ENCODE measurements around the gene LMF2.
"Not testable (repeated sequence)": the region's sequence is repeated elsewhere in the genome, so short reads cannot be mapped to it uniquely, and the experiment has no call there.

The LMF2 gene

DNA sequence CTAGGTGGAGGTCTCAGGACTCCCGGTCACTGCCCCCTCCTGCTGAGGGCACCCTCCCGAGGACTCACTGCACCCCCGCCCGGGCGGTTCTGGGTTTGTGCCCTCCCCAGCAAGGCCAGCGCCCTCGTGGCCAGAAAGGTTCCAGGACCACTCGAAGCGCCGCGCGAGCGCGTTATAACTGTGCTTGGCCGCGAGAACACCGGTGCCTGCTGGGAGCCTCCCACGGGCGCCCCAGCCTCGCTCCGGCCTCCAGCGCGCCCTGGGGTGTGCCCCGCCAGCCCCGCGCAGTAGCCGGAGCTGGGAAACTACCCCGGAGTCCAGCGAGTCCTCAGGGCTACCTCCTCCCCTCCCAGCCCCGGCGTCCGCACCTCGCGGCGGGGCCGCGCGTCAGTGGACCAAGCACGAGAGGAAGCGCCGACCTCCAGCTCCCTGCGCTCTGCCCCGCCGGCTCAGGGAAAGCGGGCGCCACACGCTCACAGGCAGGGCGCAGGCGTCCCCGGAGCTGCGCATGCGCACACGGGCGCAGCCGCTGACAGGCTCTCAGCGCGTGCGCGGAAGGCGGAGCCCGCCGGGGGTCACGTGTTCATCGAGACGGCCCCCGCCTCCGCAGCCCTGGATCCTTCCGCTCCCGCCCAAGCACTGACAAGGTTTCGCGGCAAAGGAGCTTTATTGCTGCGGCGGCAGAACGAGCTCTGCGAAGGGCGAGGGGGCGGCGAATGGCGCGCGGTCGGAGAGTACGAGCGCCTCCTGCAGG lies 17.8 kb upstream of the LMF2 start, which contains the start of gene SCO2:
Gene SCO2 (minus strand): TSS at position 495 of the 754 bp plus-strand sequence. CDS start 1,187 bp downstream, outside the sequence.
- DNase-seq (ENCODE audit: low read depth) = peak; percentile 93
- H3K4me3 ChIP-seq (ENCODE audit: low read depth, low read length) = peak within 1 kb of the TSS; percentile 87

DNA sequence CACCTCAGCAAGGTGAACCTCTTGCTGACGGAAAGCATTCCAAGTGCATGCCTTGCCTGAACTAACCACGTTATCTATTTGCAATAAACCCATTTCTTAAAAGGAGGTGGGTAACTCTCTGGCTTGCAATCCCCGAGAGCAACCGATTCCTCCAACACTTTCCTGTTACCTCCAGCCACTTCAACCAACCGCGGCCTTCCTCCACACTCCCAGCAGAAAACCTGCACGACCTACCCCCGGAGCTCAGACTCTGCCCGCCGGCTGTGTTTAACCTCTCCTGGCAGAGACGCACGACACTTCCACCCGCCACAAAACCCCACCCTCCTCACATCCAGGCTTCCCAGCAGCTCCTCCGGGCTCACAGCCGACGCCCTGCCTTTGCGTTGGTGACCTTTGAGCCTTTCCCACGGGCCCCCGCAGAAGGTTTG lies 17.2 kb upstream of the LMF2 start:
- peak overlapping the region; percentile 87 for H3K4me3 ChIP-seq (ENCODE audit: low read depth, low read length)
- DNase-seq (ENCODE audit: low read depth) = no peak

DNA sequence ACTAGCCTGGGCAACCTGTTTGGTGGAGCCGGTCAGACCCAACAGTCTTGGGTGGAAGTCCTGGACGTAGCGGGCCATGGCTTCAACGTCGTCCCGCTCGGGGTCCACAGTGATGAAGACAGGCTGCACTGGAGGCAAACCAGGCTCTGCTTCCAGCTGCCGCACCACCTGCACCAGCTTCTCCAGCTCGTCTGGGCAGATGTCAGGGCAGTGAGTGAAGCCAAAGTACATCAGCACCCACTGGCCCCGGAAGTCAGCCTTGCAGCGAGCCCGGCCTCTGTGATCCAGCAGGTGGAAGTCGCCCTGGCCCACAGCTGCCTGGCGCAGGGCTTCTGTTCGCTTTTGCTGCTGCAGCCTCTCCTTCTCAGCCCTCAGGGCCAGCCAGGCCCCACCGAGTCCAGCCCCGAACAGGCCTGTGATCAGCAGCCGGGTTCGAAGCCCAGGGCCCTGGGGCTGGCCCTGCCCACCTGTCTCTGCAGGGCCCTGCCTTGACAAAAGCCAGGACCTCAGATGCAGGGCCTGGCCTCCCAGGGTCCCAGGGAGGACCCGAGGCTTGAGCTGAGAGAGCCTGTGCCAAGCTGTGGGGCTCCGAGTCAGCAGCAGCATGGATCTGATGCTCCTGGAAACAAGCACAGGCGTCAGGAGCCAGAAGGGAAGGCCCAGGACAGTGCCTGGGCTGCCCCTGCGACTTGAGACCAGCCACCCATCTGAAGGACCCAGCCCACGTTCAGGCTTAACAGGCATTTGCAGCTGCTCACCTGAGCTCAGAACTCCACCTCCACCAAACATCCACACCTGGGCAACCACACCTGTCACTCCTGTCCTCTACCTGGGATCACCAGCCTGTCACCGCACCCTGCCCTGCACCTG lies 16.5 kb upstream of the LMF2 start:
- H3K4me3 ChIP-seq (ENCODE audit: low read depth, low read length) = peak overlapping the region; percentile 87
- no peak for DNase-seq (ENCODE audit: low read depth)

DNA sequence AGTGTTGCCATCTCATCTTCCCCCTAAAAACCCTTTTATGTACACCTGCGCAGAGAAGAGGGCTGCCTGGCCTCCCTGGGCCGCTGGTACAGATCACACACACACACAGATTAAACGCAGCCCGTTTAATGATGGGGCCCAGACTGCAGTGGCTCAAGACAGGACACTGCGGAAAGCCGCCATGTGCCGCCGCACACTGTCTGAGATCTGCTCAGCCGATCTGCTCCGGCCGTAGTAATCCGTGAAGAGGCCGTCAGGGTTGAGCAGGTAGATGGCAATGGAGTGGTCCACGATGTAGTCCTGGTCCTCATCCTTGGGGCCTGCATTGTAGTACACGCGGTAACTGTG lies 15.9 kb upstream of the LMF2 start:
- no peak for DNase-seq (ENCODE audit: low read depth)
- no peak overlapping the region for H3K4me3 ChIP-seq (ENCODE audit: low read depth, low read length)

DNA sequence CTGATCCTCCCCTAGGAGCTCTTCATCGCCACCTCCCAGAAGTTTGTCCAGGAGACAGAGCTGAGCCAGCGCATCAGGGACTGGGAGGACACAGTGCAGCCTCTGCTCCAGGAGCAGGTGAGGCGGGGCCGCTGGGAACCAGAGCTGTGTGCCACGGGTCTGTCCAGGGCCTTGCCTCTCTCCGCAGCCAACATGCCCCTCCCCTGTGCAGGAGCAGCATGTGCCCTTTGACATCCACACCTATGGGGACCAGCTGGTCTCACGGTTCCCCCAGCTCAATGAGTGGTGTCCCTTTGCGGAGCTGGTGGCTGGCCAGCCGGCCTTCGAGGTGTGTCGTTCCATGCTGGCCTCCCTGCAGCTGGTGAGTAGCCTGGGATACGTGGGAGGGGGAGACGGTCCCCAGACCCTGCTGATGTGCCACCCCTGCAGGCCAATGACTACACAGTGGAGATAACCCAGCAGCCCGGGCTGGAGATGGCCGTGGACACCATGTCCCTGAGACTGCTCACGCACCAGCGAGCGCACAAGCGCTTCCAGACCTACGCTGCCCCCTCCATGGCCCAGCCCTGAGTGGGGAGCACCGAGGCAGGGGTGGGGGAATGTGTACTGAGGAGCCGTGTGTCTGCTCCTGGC lies 15.4 kb upstream of the LMF2 start:
- DNase-seq (ENCODE audit: low read depth) = no peak
- no peak overlapping the region for H3K4me3 ChIP-seq (ENCODE audit: low read depth, low read length)

DNA sequence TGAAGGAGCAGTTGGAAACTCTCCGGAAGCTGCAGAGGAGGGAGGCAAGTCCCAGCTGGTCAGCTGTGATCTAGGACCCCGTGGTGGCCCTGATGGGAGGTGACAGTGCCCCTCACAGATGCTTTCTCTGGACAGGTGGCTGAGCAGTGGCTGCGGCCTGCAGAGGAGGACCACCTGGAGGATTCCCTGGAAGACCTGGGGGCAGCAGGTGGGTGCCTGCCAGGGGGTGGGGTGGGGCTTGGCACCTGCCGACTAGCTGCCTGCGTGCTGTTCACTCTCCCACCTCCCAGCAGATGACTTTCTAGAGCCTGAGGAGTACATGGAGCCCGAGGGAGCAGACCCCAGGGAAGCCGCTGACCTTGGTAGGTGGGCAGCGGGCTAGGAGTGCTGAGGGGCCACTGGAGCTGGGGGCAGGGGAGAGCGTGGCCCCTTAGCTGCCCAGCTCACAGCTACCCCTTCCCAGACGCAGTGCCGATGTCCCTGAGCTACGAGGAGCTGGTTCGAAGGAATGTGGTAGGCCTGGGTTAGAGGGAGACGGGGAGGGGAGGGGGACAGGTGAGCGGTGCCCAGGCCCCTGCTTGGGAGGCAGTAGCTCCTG lies 14.8 kb upstream of the LMF2 start:
- DNase-seq (ENCODE audit: low read depth) = no peak
- no peak overlapping the region for H3K4me3 ChIP-seq (ENCODE audit: low read depth, low read length)

DNA sequence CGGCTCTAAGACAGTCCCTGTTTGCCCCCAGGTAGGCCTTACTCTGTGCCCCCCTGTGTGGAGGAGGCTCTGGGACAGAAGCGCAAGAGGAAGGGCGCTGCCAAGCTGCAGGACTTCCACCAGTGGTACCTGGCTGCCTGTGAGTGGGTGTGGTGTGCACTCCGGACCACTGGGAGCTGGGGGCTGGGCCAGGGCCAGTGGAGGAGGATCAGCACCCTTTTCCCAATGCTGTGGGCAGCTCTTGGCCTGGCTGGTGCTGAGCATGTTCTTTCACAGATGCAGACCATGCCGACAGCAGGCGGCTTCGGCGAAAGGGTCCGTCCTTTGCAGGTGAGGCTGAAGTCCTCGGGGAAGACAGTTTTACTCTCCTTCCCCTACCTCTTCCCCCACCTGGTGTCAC lies 14.2 kb upstream of the LMF2 start:
- no peak for DNase-seq (ENCODE audit: low read depth)
- no peak overlapping the region for H3K4me3 ChIP-seq (ENCODE audit: low read depth, low read length)

DNA sequence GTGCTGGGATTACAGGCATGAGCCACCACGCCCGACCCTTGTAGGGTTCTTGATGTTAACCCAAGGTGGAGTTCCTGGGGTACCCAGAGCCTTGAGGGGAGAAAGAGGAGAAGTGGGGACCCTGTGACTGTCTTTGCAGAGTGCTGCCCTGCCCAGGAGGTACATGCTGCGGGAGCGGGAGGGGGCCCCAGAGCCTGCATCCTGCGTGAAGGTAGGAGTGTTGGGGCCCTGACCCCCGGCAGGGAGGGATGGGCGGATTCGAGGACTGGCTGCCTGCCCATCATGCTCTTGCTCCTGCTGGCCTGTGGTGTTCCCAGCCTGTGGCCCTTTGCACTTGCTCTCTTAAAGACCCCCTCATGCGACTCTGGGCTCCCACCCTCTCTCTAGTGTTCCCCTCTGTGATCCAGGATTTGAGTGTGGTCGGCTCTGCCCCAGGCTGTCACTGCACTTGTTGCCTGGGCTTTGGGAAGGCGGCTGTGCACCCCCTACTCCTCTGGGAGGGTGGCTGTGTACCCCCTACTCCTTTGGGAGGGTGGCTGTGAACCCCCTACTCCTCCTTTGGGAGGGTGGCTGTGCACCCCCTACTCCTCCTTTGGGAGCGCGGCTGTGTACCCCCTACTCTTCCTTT lies 13.4 kb upstream of the LMF2 start:
- no peak overlapping the region for H3K4me3 ChIP-seq (ENCODE audit: low read depth, low read length)
- no peak for DNase-seq (ENCODE audit: low read depth)

DNA sequence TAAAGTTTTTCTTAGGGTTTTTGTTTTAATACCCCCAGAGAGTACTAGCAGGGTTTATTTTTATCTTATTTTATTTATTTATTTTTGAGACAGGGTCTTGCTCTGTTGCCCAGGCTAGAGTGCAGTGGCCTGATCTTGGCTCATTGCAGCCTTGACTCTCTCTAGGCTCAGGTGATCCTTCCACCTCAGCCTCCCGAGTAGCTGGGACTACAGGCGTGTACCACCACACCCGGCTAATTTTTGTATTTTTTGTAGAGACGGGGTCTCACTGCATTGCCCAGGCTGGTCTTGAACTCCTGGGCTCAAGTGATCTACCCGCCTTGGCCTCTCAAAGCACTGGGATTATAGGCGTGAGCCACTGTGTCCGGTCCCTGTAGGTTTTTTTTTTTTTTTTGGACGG lies 12.7 kb upstream of the LMF2 start:
- DNase-seq (ENCODE audit: low read depth); H3K4me3 ChIP-seq (ENCODE audit: low read depth, low read length): not testable (repeated sequence)

DNA sequence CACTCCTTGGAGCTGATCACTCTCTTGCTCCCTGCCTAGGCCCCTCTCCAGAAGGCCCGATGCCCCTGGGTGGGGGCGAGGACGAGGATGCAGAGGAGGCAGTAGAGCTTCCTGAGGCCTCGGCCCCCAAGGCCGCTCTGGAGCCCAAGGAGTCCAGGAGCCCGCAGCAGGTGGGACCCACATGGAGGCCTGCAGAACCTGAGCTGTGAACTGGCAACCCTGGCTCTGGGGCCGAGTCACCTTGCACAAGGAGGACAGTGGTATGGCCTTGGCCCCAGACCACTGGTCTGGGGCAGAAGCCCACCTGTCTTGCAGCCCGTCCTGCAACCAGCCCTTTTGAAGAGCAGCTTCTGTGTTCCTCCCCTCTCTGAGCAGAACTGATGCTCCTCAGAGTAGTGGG lies 11.6 kb upstream of the LMF2 start:
- no peak for DNase-seq (ENCODE audit: low read depth)
- no peak overlapping the region for H3K4me3 ChIP-seq (ENCODE audit: low read depth, low read length)

DNA sequence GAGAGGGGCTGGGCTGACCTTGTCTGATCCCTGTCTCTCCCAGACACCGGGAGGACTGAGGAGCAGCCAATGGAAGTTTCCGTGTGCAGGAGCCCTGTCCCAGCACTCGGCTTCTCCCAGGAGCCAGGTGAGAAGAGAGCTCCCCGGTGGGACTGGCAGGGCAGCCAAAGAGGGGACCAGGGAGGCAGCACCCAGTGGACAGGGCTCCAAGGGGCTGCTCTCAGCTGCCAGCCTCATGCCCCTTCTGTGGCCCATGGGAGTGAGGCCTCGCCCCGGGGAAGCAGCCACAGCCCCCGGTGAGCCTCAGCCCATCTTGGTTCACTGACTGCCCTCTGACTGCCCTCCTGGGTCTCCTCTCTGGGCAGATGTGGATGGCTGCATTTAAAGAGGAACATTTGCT lies 11.1 kb upstream of the LMF2 start:
- no peak for DNase-seq (ENCODE audit: low read depth)

DNA sequence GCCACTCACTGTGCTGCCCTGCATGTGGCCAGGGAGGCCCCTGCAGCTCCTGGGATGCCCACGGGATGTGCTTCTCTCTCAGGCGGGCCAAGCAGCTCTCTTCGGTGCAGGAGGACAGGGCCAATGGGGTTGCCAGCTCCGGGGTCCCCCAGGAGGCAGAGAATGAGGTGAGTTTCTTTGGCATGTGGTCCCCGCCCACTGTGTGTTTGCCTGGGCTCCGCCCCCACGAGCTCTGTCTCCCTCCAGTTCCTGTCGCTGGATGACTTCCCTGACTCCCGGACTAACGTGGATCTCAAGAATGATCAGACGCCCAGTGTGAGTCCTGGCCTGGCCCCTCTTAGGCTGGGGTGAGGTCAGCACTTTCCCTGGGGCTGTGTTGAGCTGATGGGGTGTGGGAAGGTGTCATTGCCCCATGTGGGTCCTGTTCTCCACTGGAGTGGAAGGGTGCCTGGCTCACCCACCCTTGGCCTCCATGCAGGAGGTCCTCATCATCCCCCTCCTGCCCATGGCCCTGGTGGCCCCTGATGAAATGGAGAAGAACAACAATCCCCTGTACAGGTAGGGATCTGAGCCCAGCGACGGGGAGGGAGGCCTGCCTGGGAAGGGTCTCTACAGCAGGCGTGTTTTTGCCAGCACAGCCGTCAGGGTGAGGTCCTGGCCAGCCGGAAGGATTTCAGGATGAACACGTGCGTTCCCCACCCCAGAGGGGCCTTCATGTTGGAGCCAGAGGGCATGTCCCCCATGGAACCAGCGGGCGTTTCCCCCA lies 10.2 kb upstream of the LMF2 start:
- no peak for DNase-seq (ENCODE audit: low read depth)

More for the DNA sequence above, 11.1 kb upstream of the LMF2 start:
- no peak overlapping the region for H3K4me3 ChIP-seq (ENCODE audit: low read depth, low read length)

DNA sequence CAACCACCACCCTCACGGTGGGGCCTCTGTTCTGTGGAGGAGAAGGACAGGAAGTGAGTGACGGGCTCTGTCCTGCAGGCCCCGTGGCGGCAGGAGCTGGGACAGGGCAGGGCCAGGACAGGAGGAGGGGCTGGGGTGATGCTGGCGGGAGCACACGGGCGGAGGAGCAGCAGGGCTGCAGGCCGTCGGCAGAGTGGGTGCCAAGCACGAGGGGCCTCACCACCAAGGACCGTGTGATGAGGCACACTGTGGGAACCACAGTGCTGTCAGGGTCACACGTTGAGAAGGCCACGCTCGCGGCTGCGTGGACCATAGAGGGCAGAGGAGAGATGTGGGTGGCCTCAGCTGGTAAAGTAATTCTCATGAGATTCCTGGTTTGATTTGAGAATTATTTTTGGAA lies 9.4 kb upstream of the LMF2 start:
- no peak for DNase-seq (ENCODE audit: low read depth)
- no peak overlapping the region for H3K4me3 ChIP-seq (ENCODE audit: low read depth, low read length)

More for the DNA sequence above, 10.2 kb upstream of the LMF2 start:
- no peak overlapping the region for H3K4me3 ChIP-seq (ENCODE audit: low read depth, low read length)

DNA sequence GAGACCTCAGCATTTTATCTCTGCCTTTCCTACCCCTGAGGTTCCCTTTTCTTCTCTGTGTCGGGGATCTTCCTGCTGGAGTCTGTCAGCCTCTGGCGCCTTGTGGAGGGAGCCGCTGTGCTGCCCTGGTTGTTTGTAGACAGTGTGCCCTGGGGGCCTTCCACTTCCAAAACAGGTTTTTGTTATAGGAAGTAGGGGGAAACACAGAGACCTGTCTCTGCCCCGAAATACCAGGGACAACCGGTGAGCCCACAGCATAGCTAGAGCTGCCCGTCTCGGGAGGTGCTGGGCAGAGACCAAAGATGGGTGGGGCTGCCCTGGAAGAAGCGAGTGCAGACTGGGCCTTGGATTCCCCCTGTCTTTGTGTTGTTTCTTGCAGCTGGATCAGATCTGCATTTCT lies 8.6 kb upstream of the LMF2 start:
- DNase-seq (ENCODE audit: low read depth) = no peak
- H3K4me3 ChIP-seq (ENCODE audit: low read depth, low read length) = no peak overlapping the region

DNA sequence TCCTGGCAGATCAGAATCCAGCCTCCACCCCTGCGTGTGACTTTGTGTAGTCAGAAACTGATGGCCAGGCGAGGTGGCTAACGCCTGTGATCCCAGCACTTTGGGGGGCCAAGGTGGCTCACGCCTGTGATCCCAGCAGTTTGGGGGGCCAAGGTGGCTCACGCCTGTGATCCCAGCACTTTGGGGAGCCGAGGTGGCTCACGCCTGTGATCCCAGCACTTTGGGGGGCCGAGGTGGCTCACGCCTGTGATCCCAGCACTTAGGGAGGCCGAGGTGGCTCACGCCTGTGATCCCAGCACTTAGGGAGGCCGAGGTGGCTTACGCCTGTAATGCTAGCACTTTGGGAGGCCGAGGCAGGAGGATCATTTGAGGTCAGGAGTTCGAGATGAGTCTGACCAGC lies 5.7 kb upstream of the LMF2 start:
- no peak for DNase-seq (ENCODE audit: low read depth)
- H3K4me3 ChIP-seq (ENCODE audit: low read depth, low read length) = no peak overlapping the region

DNA sequence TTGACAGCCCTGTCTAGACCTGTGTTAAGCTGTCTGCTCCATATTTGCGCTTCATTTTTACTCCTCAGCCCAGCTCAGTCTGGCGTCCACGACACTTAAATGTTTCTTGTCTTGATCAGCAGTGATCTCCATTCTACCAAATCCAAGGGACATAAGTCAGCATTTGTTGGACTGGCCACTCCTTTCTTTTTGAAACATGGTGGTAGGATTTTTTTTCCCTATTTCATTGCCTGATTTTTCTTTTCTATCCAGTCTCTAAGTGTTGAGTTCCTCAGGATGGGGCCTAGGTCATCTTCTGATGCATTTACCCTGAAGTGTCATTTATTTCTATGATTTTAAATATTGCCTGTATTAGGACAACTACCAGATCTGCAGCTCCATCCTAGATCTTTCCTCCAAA lies 1.4 kb upstream of the LMF2 start:
- no peak for DNase-seq (ENCODE audit: low read depth)
- H3K4me3 ChIP-seq (ENCODE audit: low read depth, low read length) = peak overlapping the region; percentile 74

DNA sequence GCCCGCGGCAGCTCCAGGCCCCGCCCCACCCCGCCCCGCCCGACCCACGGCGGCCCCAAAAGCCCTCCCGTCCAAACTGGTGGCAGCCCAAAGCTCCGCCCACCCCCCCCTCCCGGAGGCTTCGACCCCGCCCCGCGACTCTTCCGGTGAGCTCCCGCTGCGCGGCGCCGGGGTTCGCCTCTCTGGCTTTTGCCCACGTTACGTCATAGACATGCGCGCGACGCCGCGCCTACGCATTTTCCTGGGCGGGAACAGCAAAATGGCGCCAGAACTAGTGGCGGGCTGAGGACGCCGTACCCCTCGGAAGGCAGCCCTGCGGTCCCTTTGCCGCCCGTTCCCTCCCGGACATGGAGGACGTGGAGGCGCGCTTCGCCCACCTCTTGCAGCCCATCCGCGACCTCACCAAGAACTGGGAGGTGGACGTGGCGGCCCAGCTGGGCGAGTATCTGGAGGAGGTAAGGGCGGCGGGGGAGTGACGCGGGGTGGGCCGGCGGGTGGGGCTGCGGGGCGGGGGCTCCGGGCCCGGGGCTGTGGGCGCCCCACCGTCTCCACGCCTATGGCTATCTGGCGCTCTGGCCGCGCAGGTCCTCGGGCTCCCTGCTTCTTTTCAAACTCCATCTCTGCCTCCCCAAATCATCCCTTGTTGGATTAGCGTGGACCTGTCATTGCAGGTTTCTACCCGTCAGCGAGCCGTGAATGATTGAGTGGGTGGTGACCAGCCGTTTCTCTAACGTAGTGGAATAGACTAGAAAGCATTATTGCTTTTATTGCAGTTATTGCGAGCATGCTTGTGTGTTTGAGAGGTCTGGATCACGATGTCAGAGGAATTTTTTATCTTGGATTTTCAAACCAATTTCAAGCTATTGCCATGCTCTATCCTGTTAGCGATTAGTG lies 736 bp upstream of the LMF2 start, which contains the start of gene NCAPH2:
Gene NCAPH2 (plus strand): TSS at position 234 of the 894 bp plus-strand sequence. CDS start 114 bp downstream, at position 348.
- DNase-seq (ENCODE audit: low read depth) = peak; percentile 86
- peak within 1 kb of the TSS; percentile 74 for H3K4me3 ChIP-seq (ENCODE audit: low read depth, low read length)
